NCI-H1436 treated with DMSO at 0.1 percent for 48 hours (cell line): ENCODE measurements around the gene LPCAT1.
"Not testable (repeated sequence)": the region's sequence is repeated elsewhere in the genome, so short reads cannot be mapped to it uniquely, and the experiment has no call there.

Experiments used
- DNase-seq: peaks from one replicate; lab custom pipeline; 2025; lab: John Stamatoyannopoulos, UW

Gene LPCAT1

GRCh38 chr5:1522601-1523479 is 920 bp downstream of the LPCAT1 start:
- no peak for DNase-seq

- DNase-seq = no peak
These were observed 1.8 kb downstream of the LPCAT1 start for GRCh38 chr5:1521671-1522600.

- no peak for DNase-seq
These were observed 2.8 kb downstream of the LPCAT1 start for GRCh38 chr5:1520791-1521453.

- no peak for DNase-seq
These were observed 4.0 kb downstream of the LPCAT1 start for GRCh38 chr5:1519631-1520210.

- no peak for DNase-seq
These were observed 5.9 kb downstream of the LPCAT1 start for GRCh38 chr5:1517838-1518237.

- no peak for DNase-seq
These were observed 6.9 kb downstream of the LPCAT1 start for GRCh38 chr5:1516615-1517601.

- DNase-seq = no peak
These were observed 7.7 kb downstream of the LPCAT1 start for GRCh38 chr5:1515921-1516571.

- DNase-seq = no peak
These were observed 8.3 kb downstream of the LPCAT1 start for GRCh38 chr5:1515311-1515920.

GRCh38 chr5:1514819-1515310 is 8.9 kb downstream of the LPCAT1 start:
- DNase-seq = not testable (repeated sequence)

GRCh38 chr5:1514027-1514818 is 9.5 kb downstream of the LPCAT1 start:
- DNase-seq = no peak

GRCh38 chr5:1513326-1514026 is 10.3 kb downstream of the LPCAT1 start:
- DNase-seq = no peak

- DNase-seq = no peak
These were observed 11.0 kb downstream of the LPCAT1 start for GRCh38 chr5:1512541-1513291.

GRCh38 chr5:1511651-1512540 is 11.9 kb downstream of the LPCAT1 start:
- DNase-seq = no peak

- no peak for DNase-seq
These were observed 12.7 kb downstream of the LPCAT1 start for GRCh38 chr5:1511048-1511447.

- no peak for DNase-seq
These were observed 13.1 kb downstream of the LPCAT1 start for GRCh38 chr5:1510631-1511030.

GRCh38 chr5:1510151-1510561 is 13.6 kb downstream of the LPCAT1 start:
- no peak for DNase-seq
